GM19023 (cell line): ENCODE measurements around the gene WNK4.
"Not testable (repeated sequence)": the region's sequence is repeated elsewhere in the genome, so short reads cannot be mapped to it uniquely, and the experiment has no call there.

Experiments used
- ATAC-seq: cut with Tn5 transposase; IDR thresholded peaks from one replicate; pipeline ENCODE4 v1.9.1; 2021; ENCODE audit warnings: mild to moderate bottlenecking, moderate library complexity; ENCODE audit not compliant: unreplicated experiment

The WNK4 gene

DNA sequence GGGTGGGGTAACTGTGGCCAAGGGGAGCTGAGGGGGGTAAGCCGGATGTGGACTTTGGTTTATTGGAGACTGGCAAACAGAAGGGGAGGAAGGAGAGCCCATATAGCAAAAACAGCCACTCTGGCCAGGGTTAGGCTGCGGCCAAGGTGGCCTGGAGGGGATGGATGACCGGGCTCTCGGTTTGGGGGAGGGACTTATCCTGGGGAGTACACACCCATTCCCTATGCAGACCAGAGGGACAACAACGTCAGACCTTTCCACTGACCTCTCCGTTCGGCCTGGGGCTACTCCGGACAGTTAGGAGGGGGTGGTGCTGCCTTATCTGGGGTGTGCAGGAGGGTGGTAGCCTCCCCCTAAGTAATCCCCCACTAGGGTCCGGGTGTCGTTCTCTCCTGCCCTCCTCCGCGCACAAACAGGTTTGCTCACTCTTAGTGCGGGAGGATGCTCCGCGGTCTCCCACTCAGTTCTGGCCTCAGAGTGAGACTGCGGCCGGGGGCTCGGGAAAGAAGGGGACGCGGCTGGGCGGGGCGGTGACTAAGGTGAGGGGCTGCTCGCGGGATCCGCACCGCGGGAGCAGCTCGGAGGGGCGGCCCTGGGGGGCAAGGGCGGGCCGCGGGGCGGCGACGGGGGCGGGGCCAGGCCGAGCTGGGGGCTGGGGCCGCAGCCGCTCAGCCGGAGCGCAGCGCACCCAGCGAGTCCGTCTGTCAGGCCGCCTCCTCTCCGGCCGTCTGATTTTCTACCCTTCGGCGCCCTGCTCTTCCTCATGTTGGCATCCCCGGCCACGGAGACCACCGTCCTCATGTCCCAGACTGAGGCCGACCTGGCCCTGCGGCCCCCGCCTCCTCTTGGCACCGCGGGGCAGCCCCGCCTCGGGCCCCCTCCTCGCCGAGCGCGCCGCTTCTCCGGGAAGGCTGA is at the start of gene WNK4:
Gene WNK4 (plus strand): TSS at position 675 of the 915 bp plus-strand sequence. CDS start 89 bp downstream, at position 764.
- ATAC-seq = no peak

DNA sequence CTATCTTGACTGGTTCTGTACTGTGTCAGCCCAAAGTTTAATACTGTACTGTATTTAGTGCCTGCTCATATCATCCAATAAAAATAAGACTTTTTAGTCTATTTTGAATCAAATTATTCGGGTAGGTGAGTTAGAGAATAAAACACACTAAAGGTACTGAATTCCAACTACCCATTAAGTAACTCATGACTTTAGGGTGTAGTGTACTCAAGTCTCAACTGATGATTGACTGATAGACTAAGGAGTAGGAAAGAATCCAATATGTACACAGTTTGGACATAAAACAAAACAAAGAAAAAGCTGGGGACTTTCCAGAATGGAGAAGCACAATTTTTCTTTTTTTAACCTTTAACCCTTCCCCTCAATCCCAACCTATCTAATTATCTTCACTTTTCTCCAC is 39.7 kb upstream of the WNK4 start:
- ATAC-seq = no peak

DNA sequence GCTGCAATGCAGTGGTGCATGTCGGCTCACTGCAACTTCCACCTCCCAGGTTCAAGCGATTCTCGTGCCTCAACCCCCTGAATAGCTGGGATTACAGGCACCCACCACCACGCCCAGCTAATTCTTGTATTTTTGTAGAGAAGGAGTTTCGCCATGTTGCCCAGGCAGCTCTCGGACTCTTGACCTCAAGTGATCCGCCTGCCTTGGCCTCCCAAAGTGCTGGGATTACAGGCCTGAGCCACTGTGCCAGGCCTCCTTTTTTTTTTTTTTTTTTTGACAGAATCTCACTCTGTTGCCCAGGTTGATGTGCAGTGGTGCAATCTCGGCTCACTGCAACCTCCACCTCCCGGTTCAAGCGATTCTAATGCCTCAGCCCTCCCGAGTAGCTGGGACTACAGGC is 37.5 kb upstream of the WNK4 start:
- ATAC-seq = not testable (repeated sequence)

DNA sequence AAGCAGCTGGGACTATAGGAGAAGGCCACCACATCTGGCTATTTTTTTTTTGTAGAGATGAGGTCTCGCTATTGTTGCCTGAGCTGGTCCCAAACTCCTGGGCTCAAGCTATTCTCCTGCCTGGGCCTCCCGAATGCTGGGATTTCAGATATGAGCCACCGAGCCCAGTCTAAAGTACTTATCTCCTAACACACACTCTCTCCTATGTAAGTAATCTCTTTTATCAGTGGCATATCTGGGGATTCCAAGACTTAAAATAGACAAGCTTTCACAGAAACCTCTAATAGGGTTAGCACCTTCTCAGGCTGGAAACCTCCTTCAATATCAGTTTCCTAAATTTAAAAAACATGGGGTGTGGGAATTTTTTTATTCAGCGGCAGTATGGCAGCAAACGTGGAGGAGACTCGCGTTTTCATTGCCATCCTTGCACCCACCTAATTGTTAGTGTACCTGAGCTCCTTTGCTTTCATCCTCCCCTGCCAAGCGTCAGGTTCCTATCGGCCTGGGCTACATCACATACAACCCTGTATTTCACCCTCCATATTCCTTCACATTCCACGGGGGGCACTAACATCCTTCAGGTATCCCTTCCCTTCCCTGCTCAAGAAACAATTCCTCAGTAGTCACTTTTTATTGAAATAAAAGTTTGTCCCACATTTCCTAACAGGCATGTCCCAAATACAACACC is 36.7 kb upstream of the WNK4 start:
- no peak for ATAC-seq

DNA sequence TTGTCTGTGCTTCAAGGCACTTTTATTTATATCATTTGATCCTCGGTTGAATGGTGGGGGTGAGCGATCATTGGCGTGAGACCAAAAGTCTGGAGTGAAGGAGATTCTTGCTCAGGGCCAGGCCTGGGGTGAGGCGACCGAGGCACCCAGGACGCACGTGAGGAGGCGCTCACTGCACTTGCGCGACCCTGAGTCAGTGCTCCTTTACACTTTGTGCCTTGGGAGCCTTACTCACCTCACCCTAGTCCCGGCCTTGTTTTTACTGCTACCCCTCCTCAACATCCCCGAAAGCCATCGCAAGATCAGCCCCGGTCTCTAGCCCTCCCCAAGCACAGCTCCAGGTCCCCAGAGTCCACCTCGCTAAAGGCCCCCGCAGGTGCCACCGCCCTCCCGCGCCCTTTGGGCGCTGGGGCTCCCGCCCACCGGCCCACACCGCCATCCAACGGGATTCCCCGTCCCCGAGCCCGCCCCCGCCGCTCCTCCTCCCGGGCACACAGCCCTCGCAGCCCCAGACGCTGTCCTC is 36.1 kb upstream of the WNK4 start:
- peak; percentile 56 for ATAC-seq

DNA sequence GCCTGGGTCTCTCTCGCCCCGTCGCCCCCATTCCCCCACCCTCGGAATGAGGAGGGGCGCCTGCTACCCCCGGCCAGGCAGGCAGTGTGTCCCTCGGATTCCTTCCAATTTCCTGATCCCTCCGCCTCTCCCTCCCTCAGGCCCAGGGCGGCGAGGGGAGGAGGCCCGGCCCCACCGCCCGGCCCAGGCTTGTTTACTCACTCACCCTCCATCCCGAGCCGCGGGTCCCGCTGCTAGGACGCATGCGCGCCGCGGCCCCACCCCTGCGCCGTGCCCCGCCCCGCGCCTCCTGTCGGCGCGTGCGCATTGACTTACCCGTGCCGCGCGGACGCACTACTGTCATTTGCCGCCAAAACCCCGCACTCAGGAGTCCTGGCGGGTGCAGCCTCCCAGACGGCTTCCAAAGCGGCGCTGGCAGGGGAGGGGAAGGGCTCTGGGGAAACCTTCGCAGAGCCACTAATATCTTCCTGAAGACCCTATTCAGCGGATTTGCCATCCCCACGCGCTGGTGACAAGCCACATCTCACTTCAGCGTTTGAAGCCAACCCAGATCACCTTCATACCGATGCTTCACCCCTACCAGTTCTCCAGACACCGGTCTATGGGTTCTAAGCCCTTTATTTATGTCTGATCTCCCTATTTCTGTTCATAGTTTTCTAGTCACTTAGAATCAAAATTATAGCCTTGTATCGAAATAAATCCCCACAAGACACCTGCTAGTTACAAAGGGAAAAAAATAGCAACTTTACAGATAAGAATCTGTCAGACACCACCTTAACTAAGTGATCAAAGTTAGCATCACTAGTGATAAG is 35.4 kb upstream of the WNK4 start, which contains the start of gene EZH1:
Gene EZH1 (minus strand): TSS at position 235 of the 812 bp plus-strand sequence. CDS start 16,099 bp downstream, outside the sequence.
- ATAC-seq = peak; percentile 82

DNA sequence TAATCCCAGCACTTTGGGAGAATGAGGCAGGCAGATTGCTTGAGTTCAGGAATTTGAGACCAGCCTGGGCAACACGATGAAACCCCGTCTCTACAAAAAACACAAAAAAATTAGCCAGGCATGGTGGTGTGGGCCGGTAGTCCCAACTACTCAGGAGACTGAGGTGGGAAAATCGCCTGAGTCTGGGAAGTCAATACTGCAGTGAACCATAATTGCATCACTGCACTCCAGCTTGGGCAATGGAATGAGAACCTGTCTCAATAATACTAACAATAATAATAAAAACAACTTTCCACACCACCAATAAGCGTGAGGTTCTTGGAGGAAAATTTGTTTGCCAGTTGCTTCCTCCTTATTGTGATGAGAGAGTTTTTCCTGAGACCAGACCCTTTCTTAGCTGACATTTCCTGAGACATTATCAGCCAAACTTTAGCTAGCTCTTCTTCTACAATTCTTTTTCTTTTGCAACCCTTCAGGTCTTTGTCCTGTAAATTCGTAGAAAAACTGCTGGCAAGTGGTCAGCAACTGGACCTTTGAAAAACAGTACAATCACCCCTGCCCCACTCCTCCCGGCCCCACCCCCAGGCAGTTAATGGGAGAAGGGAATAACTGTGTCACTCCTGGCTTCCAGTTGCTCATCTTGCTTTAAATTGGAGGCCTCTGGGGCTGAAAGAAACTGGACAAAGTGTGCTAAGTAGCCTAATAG is 32.1 kb upstream of the WNK4 start:
- no peak for ATAC-seq

DNA sequence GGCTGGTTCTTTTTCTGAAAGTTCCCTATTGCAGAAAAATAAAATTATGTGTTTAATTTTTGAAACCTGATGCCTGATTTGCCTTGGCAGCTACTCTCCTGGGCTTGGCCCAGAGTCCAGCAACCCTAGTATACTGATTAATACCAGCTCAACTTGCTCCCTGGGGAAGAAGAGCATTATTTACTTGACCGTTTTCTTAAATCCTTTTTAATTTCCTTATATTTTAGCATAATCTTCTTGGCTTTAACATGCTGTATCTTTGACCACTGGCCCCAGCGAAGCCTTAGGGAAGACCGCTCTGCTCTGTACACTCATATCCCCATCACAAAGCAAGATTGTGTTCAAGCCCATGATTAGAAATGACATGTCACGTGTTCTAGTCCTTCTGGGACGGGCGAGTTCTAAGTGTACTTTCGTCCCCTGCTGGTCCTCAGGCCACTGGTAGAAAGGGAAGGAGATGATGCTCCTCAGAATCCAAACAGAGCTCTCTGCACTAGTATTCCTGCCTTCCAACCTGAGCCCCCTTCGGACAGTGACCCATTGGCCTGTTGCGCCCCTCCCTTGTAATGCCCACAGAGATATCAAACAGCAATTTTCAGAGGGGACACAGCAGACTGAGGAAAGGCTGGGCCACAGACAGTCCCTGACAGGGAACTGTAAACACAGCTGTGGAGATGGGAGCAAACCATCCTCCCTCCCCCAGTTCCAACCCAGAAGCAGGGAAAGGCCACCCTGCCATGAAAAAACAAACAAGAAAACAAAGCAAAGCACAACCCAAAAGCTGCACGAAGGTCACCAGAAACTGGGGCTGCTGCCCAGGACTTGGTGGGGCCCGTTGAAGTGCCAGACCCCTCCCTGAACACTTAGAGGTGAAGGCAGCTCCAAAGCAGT is 31.3 kb upstream of the WNK4 start:
- ATAC-seq = no peak

DNA sequence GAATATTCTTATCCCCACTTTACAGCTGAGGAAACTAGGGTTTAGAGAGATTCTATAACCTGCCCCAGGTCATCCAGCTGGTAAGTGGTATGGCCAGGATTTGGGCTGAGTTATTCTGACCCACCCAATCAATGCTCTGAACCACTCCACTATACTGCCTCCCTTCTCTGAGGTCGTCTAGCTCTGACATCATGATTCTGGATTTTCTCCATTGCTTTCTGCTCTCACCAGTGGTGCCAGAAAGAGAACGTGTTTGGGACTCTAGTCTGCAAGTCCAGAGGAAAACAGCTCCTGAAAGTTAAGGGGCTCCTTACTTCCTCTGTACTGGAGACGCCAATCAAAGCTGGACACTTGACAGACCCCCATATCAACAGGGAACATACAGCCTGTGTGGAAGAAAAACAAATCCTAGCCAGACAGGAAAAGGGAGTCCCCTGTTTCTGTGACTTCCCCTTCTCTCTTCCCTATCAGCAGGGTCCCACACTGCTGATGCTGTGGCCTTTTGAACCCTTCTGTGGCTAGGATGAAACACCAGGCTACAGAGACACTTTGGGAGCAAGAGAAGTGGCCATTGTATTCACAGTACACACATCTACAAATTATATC is 29.6 kb upstream of the WNK4 start:
- no peak for ATAC-seq

DNA sequence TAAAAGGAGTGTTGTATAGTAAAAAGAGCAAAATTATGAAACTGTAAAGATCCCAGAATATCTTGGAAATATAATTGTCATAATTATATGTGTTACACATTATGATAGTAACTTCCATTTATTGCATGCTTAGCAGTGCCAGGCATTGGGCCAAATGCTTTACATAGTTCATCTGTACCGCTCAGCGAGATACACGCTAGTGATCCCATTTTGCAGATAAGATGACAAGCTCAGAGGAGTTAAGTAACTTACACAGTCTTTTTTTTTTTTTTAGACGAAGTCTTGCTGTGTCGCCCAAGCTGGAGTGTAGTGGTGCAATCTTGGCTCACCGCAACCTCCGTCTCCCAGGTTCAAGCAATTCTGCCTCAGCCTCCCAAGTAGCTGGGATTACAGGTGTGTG is 28.8 kb upstream of the WNK4 start:
- no peak for ATAC-seq

DNA sequence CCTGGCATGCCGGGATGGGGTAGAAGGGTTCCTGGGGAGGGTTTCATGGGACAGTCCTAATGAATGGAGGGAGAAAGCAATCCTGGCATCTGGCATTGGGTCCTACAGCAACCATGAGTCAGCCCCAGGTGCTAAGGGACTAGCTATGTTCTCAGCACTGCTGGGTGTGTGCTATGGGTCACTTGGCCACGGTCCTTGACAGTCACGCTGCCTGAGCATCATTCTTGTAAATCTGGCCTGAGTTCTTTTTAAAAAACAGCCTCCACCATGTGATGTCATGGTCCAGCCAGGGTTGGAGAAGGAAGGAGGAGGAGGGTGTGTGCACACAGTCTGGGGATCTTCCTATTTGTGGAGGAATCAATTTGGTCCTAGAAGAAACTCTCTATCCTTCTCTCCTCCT is 25.6 kb upstream of the WNK4 start:
- ATAC-seq = no peak

DNA sequence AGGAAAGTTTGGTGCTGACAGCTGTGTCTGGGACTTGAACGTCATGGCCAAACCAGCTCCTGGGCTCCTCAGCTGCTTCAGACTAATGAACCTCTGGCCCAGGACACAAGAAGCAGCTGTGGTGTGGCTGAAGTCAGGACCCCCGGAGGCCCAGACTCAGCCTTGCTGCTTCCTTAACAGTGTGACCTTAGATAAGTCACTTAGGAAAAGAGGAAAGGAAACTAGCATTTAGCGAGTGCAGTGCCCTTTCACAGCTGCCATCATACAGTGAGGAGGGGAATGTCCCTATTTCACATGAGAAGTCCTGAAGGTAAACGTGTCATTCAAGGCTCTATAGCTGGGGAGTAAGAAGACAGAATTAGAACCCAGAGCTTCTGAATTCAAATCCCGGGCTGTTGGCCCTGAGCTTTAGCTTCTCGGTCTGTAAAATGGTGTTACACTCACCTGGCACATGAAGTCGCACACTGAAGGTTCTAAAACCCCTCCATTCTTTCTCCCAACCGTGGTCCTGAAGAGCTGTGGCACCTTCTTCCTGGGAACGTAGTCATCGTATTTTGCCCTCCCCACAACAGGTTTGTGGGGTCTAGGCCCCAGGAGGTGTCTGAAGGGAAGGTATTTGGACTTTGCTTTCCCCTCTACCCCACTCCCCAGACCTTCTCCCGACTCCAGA is 20.3 kb upstream of the WNK4 start:
- ATAC-seq = no peak

DNA sequence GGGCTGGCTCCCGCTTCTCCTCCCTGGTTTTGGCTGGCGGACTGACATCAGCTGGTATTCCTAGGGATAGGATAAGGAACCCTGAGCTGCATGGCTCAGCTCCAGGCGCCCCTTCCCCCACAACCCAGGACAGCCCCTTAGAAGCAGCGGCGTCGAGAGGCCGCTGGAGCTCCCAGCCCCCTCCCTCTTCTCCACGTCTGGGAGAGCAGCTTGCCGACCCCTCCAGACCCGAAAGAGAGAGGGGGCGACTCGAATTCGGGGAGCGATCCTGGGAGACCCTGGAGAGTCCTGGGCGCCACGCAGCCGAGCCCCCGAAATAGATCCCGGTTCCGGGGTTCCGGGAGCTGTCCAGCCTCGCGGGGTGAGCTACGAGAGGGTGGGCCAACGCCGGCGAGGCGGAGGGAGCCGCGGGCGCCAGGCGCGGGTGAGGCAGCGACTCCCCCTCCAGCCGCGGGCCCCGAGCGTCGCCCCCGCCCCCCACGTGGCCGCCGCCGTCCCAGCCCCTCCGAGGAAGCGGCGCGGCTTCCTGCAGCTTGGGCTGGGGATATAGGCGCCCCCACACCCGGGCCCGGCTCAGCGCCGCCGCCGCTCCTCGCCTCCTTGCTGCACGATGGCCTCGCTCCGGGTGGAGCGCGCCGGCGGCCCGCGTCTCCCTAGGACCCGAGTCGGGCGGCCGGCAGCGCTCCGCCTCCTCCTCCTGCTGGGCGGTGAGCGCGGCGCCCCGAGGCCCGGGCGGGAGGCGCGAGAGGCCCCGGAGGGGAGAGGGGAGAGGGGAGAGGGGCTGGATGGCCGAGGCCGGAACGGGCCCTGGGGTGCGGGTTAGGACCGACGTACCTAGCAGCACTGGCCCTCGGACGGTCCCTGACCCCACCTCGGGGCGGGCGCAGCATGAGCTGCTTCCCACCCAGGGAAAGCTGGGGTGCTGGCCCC is 19.5 kb upstream of the WNK4 start, which contains the start of gene RAMP2:
Gene RAMP2 (plus strand): TSS at position 576 of the 930 bp plus-strand sequence. CDS start 35 bp downstream, at position 611.
- ATAC-seq = no peak

DNA sequence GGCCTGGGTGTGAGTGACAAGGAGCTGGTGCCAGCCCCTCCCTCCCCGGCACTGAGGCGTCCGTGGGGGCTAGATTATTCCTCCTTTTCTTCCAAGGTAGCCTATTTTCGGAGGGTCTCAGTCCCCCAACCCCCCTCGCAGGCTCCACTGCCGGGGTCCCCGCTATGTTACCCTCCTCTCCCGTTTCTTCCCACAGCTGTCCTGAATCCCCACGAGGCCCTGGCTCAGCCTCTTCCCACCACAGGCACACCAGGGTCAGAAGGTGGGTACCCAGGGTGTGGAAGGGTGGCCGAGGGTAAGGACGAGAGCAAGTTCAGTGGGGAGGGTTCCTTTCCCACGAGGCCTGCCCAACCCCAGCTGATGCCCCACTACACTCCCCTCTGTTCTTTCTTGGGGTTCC is 18.8 kb upstream of the WNK4 start:
- ATAC-seq = no peak

DNA sequence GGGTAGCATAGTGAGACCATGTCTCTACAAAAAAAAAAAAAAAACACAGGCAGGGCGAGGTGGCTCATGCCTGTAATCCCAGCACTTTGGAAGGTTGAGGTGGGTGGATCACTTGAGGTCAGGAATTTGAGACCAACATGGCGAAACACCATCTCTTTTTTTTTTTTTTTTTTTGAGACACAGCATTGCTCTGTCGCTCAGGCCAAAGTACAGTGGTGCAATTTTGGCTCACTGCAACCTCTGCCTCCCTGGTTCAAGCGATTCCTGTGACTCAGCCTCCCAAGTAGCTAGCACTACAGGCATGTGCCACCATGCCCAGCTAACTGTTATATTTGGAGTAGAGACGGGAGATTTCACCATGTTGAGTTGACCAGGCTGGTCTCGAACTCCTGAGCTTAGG is 14.3 kb upstream of the WNK4 start:
- ATAC-seq = no peak

DNA sequence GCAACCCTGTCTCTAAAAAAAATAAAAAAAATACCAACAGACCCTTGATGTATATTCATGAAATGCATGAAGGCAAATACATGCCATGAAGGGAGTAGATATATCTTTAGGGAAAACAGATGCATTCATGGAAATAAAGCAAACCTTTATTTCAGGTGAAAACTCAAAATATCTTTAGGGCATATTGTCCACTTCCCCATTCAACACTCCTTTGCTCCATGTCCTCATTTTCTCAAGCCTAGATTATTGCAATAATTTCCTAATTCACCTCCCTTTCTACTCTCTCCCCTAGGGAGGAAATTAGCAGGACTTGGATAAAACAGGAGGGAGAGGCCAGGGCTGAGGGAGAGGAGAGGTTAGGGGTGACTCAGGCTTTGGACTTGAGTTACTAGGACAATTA is 12.9 kb upstream of the WNK4 start:
- ATAC-seq = no peak

DNA sequence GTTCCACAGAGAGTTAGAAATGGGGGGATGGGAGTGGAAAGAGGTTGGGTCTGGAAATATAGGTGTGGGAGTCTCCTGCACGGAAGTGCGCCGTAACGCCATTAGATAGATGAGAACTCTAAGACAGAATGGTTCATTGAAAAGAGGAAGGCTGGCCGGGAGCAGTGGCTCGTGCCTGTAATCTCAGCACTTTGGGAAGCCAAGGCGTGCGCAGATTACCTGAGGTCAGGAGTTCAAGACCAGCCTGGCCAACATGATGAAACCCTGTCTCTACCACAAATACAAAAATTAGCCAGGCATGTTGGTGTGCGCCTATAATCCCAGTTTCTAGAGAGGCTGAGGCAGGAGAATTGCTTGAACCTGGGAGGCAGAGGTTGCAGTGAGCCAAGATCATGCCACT is 12.4 kb upstream of the WNK4 start:
- ATAC-seq = not testable (repeated sequence)
